SK-N-MC (cell line): ENCODE measurements around the gene PAPPA2.

Source experiments
- EZH2 ChIP-seq: fragments of 200-600 bp; sonication (generic); IDR thresholded peaks from one replicate; pipeline ENCODE4 v1.6.1; 2017; ENCODE audit warnings: antibody characterized with exemption
- POLR2AphosphoS5 ChIP-seq: IDR thresholded peaks from 2 replicates; pipeline ENCODE4 v1.6.1; 2012; ENCODE audit warnings: mild to moderate bottlenecking, low read depth, low read length, borderline replicate concordance

DNA sequence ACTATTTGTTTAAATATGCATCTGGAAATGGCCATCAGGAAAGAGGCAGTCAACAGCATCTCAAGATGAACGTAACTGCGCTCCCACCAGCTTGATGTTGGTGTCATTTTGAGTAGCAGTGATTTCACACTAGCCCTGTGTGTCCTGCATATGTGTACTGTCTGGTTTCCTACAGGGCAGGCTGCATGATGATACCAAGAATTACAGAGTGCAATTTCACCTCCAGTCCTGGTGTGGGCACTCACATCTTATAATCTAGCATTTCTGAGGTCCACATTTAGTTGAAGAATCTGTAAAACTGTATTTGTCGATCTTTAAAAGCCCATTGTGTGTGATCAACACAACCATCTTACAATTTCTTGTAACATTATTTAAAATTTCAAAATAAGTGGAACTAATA lies 336.4 kb downstream of the PAPPA2 start:
- TF ChIP-seq POLR2AphosphoS5 (no peak), EZH2 (no peak)
